Stimulated activated naive CD8-positive, alpha-beta T cell treated with anti-CD3 and anti-CD28 coated beads, Interleukin-15, amount 100 ng/mL, for 72 hours (primary cell): Measurements from ENCODE around the gene DKKL1.

Source experiments
- ATAC-seq: fragments of 150-1000 bp; cut with Tn5 transposase; 2 replicates; pipeline ENCODE4 v1.10.0; 2021; ENCODE audit warnings: mild to moderate bottlenecking, moderate library complexity
- DNase-seq, 2 donors: peaks; one replicate each; pipeline ENCODE4 v3.0.0; 2021 to 2022
- H3K27ac Mint-ChIP-seq, 2 donors: one replicate each; pipeline ENCODE4 v1.8.0; 2022; ENCODE audit warnings: mild to moderate bottlenecking in 2 of 2, mixed read lengths in 2 of 2, moderate library complexity in 2 of 2
- H3K27me3 Mint-ChIP-seq: one replicate; pipeline ENCODE4 v1.8.0; 2022; ENCODE audit warnings: mixed read lengths
- H3K4me1 Mint-ChIP-seq: one replicate; pipeline ENCODE4 v1.8.0; 2022; ENCODE audit warnings: mild to moderate bottlenecking, mixed read lengths
- H3K4me3 Mint-ChIP-seq, 2 donors: one replicate each; pipeline ENCODE4 v1.8.0; 2022; ENCODE audit warnings: mild to moderate bottlenecking in 2 of 2, mixed read lengths in 2 of 2, moderate library complexity in 1 of 2
- H3K9me3 Mint-ChIP-seq, 2 donors: one replicate each; pipeline ENCODE4 v1.8.0; 2022; ENCODE audit warnings: mixed read lengths in 2 of 2

Gene DKKL1

GRCh38 chr19:49395581-49396407 is 32.1 kb downstream of the DKKL1 start:
- DNase-seq (no peak), ATAC-seq (no peak)
- Mint-ChIP-seq H3K27ac (no peak overlapping the region), H3K27me3 (peaks cover 8% of the 10 kb centered on the region), H3K4me1 (peaks cover 25% of the 10 kb centered on the region), H3K9me3 (no peaks in the 10 kb centered on the region), H3K4me3 (no peak overlapping the region)

DNA sequence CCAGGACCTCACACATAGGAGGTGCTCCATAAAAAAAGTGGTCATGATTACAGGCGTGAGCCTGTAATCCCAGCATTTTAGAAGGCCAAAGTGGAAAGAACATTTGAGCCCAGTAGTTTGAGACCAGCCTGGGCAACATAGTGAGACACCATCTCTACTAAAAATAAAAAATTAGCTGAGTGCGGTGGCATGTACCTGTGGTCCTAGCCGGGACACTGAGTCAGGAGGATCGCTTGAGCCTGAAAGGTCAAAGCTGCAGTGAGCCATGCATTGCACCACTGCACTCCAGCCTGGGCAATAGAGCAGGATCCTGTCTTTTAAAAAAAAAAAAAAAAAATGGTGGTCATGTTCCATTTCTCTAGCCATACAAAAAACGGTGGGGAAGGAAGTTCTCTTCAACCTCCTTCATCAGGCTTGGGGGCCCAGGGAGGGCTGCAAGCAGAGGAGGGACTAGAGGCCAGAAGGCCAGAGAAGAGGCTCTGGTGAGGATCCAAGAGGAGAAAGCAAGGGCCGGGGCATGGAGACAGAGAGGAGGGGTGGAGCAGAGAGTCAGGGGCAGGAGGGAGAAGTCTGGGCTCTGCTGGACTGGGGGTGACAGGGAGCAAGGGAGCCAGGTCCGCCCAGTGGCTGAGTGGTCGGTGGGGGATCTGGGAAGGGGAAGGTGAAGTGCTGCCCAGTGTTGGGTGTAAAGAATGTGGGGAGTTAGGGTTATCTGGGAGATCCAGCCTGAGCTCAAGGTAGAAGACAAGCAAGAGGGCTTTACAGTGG is 33.2 kb downstream of the DKKL1 start:
- no peak overlapping the region for H3K4me3 Mint-ChIP-seq
- peaks cover 4% of the 10 kb centered on the region for H3K27me3 Mint-ChIP-seq
- DNase-seq (no peak), ATAC-seq (no peak)
- H3K4me1 Mint-ChIP-seq: peaks cover 27% of the 10 kb centered on the region
- no peaks in the 10 kb centered on the region for H3K9me3 Mint-ChIP-seq
- peak overlapping the region in 1 of 2 donors; percentile 81 for H3K27ac Mint-ChIP-seq

- H3K4me3 Mint-ChIP-seq: no peak overlapping the region
- no peak overlapping the region for H3K27ac Mint-ChIP-seq
Observed at GRCh38 chr19:49398001-49398615, 34.4 kb downstream of the DKKL1 start.

GRCh38 chr19:49398931-49399330 is 35.3 kb downstream of the DKKL1 start:
- Mint-ChIP-seq H3K4me1 (peaks cover 28% of the 10 kb centered on the region), H3K9me3 (no peaks in the 10 kb centered on the region), H3K4me3 (no peak overlapping the region), H3K27ac (peak overlapping the region in 1 of 2 donors; percentile 81), H3K27me3 (no peaks in the 10 kb centered on the region)
- no peak for DNase-seq
- no peak for ATAC-seq

More at GRCh38 chr19:49398001-49398615, 34.4 kb downstream of the DKKL1 start:
- no peaks in the 10 kb centered on the region for H3K27me3 Mint-ChIP-seq
- ATAC-seq (no peak), DNase-seq (no peak)
- H3K9me3 Mint-ChIP-seq: no peaks in the 10 kb centered on the region
- H3K4me1 Mint-ChIP-seq: peaks cover 22% of the 10 kb centered on the region

- peaks cover 31% of the 10 kb centered on the region for H3K4me1 Mint-ChIP-seq
- no peaks in the 10 kb centered on the region for H3K9me3 Mint-ChIP-seq
- ATAC-seq (no peak), DNase-seq (no peak)
- no peak overlapping the region for H3K27ac Mint-ChIP-seq
- no peaks in the 10 kb centered on the region for H3K27me3 Mint-ChIP-seq
- no peak overlapping the region for H3K4me3 Mint-ChIP-seq
Observed at GRCh38 chr19:49400029-49400428, 36.4 kb downstream of the DKKL1 start.

- Mint-ChIP-seq H3K27ac (peak overlapping the region in 1 of 2 donors; percentile 55), H3K4me1 (peaks cover 35% of the 10 kb centered on the region)
Observed at GRCh38 chr19:49403404-49404187, 39.9 kb downstream of the DKKL1 start.

GRCh38 chr19:49407079-49407478 is 43.4 kb downstream of the DKKL1 start:
- DNase-seq (no peak), ATAC-seq (no peak)
- no peak overlapping the region for H3K27ac Mint-ChIP-seq
- H3K4me3 Mint-ChIP-seq: no peak overlapping the region
- no peaks in the 10 kb centered on the region for H3K27me3 Mint-ChIP-seq
- no peaks in the 10 kb centered on the region for H3K9me3 Mint-ChIP-seq
- peaks cover 53% of the 10 kb centered on the region for H3K4me1 Mint-ChIP-seq

More at GRCh38 chr19:49403404-49404187, 39.9 kb downstream of the DKKL1 start:
- Mint-ChIP-seq H3K4me3 (no peak overlapping the region), H3K9me3 (no peaks in the 10 kb centered on the region), H3K27me3 (no peaks in the 10 kb centered on the region)
- ATAC-seq: no peak
- no peak for DNase-seq

DNA sequence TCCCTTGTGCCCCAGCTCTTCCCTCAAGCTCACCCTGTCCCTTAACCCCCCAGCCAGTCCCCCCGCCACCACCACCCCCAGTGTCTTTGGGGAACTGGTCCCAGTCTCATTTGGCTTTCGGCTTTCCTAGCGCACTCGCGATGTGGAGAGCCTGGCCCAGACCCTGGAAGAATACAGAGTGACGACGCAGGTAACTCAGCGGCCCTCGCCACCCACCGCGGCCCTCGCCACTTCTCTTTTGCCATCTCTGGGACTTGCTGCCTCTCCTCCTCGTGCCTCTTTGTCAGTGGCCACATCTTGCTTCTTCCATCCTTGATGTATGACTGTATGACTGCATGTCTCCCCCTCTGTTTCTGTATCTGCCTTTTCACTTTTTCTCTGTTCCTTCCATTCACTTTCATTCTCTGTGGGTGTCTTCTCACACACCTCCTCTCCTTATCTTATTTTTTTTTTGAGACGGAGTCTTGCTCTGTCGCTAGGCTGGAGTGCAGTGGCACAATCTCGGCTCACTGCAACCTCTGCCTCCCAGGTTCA is 43.9 kb downstream of the DKKL1 start:
- Mint-ChIP-seq H3K9me3 (no peaks in the 10 kb centered on the region), H3K4me3 (no peak overlapping the region), H3K4me1 (peaks cover 55% of the 10 kb centered on the region), H3K27me3 (no peaks in the 10 kb centered on the region), H3K27ac (no peak overlapping the region)
- no peak for DNase-seq
- no peak for ATAC-seq

DNA sequence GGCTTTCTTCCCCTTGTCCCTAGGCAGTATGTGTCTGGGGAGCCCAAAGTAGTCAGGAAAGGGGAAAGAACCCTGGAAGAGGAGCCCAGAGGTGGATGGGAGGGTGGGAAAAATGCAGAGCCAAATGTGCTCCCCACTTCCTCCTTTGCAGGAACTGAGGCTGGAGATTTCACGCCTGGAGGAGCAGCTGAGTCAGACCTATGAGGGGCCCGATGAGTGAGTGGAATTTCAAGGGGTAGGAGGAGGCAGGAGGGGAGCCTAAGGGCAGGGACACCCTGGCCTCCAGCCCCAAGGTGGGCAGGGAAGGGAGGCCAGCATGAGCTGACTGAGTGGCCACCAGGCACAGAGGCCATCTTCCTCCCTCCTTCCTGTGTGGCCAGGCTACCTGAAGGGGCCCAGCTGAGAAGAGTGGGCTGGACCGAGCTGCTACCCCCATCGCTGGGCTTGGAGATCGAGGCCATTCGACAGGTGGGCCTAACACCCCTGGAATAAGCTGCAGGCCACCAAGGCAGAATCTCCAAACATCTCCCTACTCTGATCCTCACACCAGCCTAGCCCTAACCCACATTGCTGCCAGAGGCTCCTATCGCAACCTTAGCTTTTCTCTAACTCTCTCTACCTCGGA is 45.3 kb downstream of the DKKL1 start:
- H3K9me3 Mint-ChIP-seq: no peaks in the 10 kb centered on the region
- no peaks in the 10 kb centered on the region for H3K27me3 Mint-ChIP-seq
- DNase-seq (no peak), ATAC-seq (no peak)
- peak overlapping the region; percentile 58 for H3K4me3 Mint-ChIP-seq
- H3K4me1 Mint-ChIP-seq: peaks cover 49% of the 10 kb centered on the region
- peak overlapping the region; percentile 90 to 92 for H3K27ac Mint-ChIP-seq

DNA sequence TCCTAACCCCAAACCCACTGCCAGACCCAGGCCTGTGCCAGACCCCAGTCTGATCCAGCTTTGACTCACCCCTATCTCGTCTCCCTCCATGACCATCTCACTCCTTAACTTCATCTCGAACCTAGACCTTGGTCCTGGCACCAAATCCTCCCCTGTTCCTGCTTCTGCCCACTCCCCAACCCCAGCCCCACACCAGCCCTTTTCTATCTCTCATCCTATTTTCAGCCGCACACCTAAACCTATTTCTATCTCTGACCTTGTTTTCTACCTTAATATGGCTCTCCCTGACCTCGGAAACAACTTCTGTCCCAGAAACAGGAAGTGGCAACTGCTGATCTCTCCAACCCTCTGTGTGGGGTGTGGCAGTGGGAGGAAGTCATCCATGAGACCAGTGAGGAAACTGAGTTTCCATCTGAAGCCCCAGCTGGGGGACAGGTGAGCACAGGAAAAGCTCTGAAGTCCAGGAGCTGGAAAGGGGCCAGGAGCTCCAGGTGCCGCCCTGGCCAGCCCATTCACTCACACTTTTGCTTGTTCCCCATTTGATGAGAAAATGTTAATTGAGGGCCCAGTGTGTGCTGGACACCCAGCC is 45.9 kb downstream of the DKKL1 start:
- peak; percentile 75 for ATAC-seq
- Mint-ChIP-seq H3K27ac (peak overlapping the region; percentile 62 to 92), H3K4me1 (peaks cover 46% of the 10 kb centered on the region), H3K4me3 (peak overlapping the region; percentile 58), H3K9me3 (no peaks in the 10 kb centered on the region), H3K27me3 (no peaks in the 10 kb centered on the region)
- DNase-seq: no peak

- DNase-seq: no peak
- no peak overlapping the region for H3K4me3 Mint-ChIP-seq
- H3K4me1 Mint-ChIP-seq: peaks cover 46% of the 10 kb centered on the region
- ATAC-seq: no peak
- H3K27me3 Mint-ChIP-seq: peaks cover 3% of the 10 kb centered on the region
- no peaks in the 10 kb centered on the region for H3K9me3 Mint-ChIP-seq
- H3K27ac Mint-ChIP-seq: peak overlapping the region in 1 of 2 donors; percentile 16
Observed at GRCh38 chr19:49411681-49412326, 48.1 kb downstream of the DKKL1 start.

GRCh38 chr19:49413348-49413747 is 49.7 kb downstream of the DKKL1 start:
- peaks cover 18% of the 10 kb centered on the region for H3K27me3 Mint-ChIP-seq

DNA sequence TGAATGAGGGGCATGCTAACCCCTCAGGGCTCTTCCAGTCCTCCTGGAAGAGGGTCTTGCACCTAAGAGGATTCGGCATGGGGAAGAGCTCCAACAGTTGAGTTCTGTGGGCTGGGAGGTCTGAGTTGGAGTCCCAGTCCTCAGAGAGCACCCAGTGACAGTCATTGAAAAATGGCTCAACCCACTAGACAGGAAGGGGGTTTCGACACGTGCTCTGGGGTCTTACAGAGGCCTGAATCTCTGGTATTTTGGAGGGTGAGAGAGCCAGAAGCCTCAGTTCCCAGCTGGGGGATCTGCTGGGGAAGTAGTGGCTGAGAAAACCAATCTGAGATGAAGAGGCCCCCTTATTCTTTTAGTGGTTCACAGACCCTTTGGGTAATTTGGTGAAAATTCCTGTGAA is 50.6 kb downstream of the DKKL1 start:
- no peak for DNase-seq
- H3K4me1 Mint-ChIP-seq: peaks cover 27% of the 10 kb centered on the region
- H3K27ac Mint-ChIP-seq: no peak overlapping the region
- ATAC-seq: no peak
- H3K4me3 Mint-ChIP-seq: no peak overlapping the region
- no peaks in the 10 kb centered on the region for H3K9me3 Mint-ChIP-seq
- peaks cover 27% of the 10 kb centered on the region for H3K27me3 Mint-ChIP-seq

More at GRCh38 chr19:49413348-49413747, 49.7 kb downstream of the DKKL1 start:
- Mint-ChIP-seq H3K4me3 (no peak overlapping the region), H3K4me1 (peaks cover 36% of the 10 kb centered on the region), H3K27ac (no peak overlapping the region), H3K9me3 (no peaks in the 10 kb centered on the region)
- ATAC-seq (no peak), DNase-seq (no peak)
